Hepatocyte (in vitro differentiated cells): Measurements from ENCODE around the gene MCOLN3. TPM values are rescaled to one million over a fixed set of nuclear protein-coding genes. Genes with fewer than 3 reads are reported as not detected.

Experiments
- DNase-seq: peaks from one replicate; pipeline ENCODE4 v3.0.0-alpha.2; 2016; ENCODE audit warnings: low spot score
- H2AFZ ChIP-seq: fragments of 200-600 bp; sonication (generic); 2 replicates; pipeline ENCODE4 v1.6.0; 2016; ENCODE audit warnings: antibody characterized with exemption, mild to moderate bottlenecking
- H3K27ac ChIP-seq: fragments of 200-600 bp; sonication (generic); 2 replicates; pipeline ENCODE4 v1.5.1; 2016; ENCODE audit warnings: mild to moderate bottlenecking
- H3K27me3 ChIP-seq: fragments of 200-600 bp; sonication (generic); 2 replicates; pipeline ENCODE4 v1.6.1; 2016
- H3K36me3 ChIP-seq: fragments of 200-600 bp; sonication (generic); replicated peaks from 2 replicates; pipeline ENCODE4 v1.5.1; 2016; ENCODE audit warnings: low read depth; ENCODE audit not compliant: insufficient read depth
- H3K4me1 ChIP-seq: fragments of 200-600 bp; sonication (generic); 2 replicates; pipeline ENCODE4 v1.5.1; 2016; ENCODE audit warnings: mild to moderate bottlenecking, moderate library complexity; ENCODE audit not compliant: insufficient read depth
- H3K4me2 ChIP-seq: fragments of 200-600 bp; sonication (generic); 2 replicates; pipeline ENCODE4 v1.6.0; 2016
- H3K4me3 ChIP-seq: fragments of 200-600 bp; sonication (generic); 2 replicates; pipeline ENCODE4 v1.5.1; 2016; ENCODE audit warnings: mild to moderate bottlenecking
- H3K79me2 ChIP-seq: fragments of 200-600 bp; sonication (generic); 2 replicates; pipeline ENCODE4 v1.6.0; 2017; ENCODE audit warnings: mild to moderate bottlenecking
- H3K9me2 ChIP-seq: fragments of 200-600 bp; sonication (generic); replicated peaks from 2 replicates; pipeline ENCODE4 v1.6.0; 2017; ENCODE audit warnings: mild to moderate bottlenecking; ENCODE audit not compliant: insufficient read depth
- H3K9me3 ChIP-seq: fragments of 200-600 bp; sonication (generic); 2 replicates; pipeline ENCODE4 v1.5.1; 2016; ENCODE audit warnings: low read depth, mild to moderate bottlenecking
- H4K20me1 ChIP-seq: fragments of 200-600 bp; sonication (generic); 2 replicates; pipeline ENCODE4 v1.6.0; 2016; ENCODE audit warnings: mild to moderate bottlenecking; ENCODE audit not compliant: insufficient read depth, poor library complexity, severe bottlenecking
- CTCF ChIP-seq: fragments of 200-600 bp; sonication (generic); IDR thresholded peaks from 2 replicates; pipeline ENCODE4 v1.5.1; 2016; ENCODE audit warnings: antibody characterized with exemption, mild to moderate bottlenecking; ENCODE audit not compliant: poor library complexity
- EZH2 ChIP-seq: fragments of 200-600 bp; sonication (generic); IDR thresholded peaks from 2 replicates; pipeline ENCODE4 v1.6.1; 2016; ENCODE audit warnings: antibody characterized with exemption, mild to moderate bottlenecking, borderline replicate concordance
- EZH2phosphoT487 ChIP-seq: fragments of 200-600 bp; sonication (generic); IDR thresholded peaks from one replicate; pipeline ENCODE4 v1.6.1; 2018; ENCODE audit warnings: antibody characterized with exemption, mild to moderate bottlenecking, low read depth, moderate library complexity; ENCODE audit not compliant: unreplicated experiment, severe bottlenecking
- WGBS: methylation state at CpG from one replicate; pipeline ENCODE4 v1.1.6; 2016; ENCODE audit warnings: low lambda C conversion rate; ENCODE audit errors: missing lambda C conversion rate; 5-methylcytosine and 5-hydroxymethylcytosine counted together
- polyA plus RNA-seq: library from polyadenylated mRNA; unstranded; fragments of >200 nt; fragmentation: Nextera tagmentation; extraction: Ambion mirVana; gene quantifications from 2 replicates; pipeline ENCODE4 v1.2.1, GENCODE V29; 2016
- total RNA-seq: library from RNA; depleted of rRNA; stranded (reverse); fragments of >200 nt; gene quantifications from 2 replicates; pipeline ENCODE4 v1.2.3, GENCODE V29; 2014

The MCOLN3 gene
- total and polyA plus RNA-seq, 2 experiments from 2014 or later, result 13.9 to 16.4 TPM

GRCh38 chr1:85062425-85063026 is 14.2 kb upstream of the MCOLN3 start:
- peak overlapping the region; percentile 17 for H2AFZ ChIP-seq
- no peaks in the 10 kb centered on the region for H3K36me3 ChIP-seq
- no peaks in the 10 kb centered on the region for H3K4me1 ChIP-seq
- no peaks in the 10 kb centered on the region for H3K27me3 ChIP-seq
- peak overlapping the region; percentile 73 for H3K4me2 ChIP-seq
- H3K4me3 ChIP-seq, result peak overlapping the region; percentile 2
- WGBS, result 30% methylated on average over 7 of the region's 7 CpGs
- no peaks in the 10 kb centered on the region for H3K9me2 ChIP-seq
- DNase-seq, result no peak
- TF ChIP-seq EZH2phosphoT487 (no peak), EZH2 (no peak), CTCF (no peak)
- no peaks in the 10 kb centered on the region for H3K79me2 ChIP-seq
- no peaks in the 10 kb centered on the region for H3K9me3 ChIP-seq
- H3K27ac ChIP-seq, result peak overlapping the region; percentile 5
- H4K20me1 ChIP-seq, result no peaks in the 10 kb centered on the region

- H3K27ac ChIP-seq, result peak overlapping the region; percentile 5
- peak overlapping the region; percentile 20 for H3K4me3 ChIP-seq
- no peaks in the 10 kb centered on the region for H3K27me3 ChIP-seq
- no peaks in the 10 kb centered on the region for H3K36me3 ChIP-seq
- peak; percentile 96 for DNase-seq
- no peaks in the 10 kb centered on the region for H3K79me2 ChIP-seq
- peak overlapping the region; percentile 73 for H3K4me2 ChIP-seq
- no peak for TF ChIP-seq EZH2
- no peak for TF ChIP-seq CTCF
- TF ChIP-seq EZH2phosphoT487, result no peak
- no peaks in the 10 kb centered on the region for H3K9me2 ChIP-seq
- H4K20me1 ChIP-seq, result no peaks in the 10 kb centered on the region
- no peaks in the 10 kb centered on the region for H3K4me1 ChIP-seq
- peak overlapping the region; percentile 60 for H2AFZ ChIP-seq
- 8% methylated on average over 25 of the region's 25 CpGs for WGBS
- H3K9me3 ChIP-seq, result no peaks in the 10 kb centered on the region
Measured at GRCh38 chr1:85061711-85062424, 13.6 kb upstream of the MCOLN3 start.

- DNase-seq, result no peak
- WGBS, result 74% methylated on average over 2 of the region's 2 CpGs
- Histone ChIP-seq H3K4me2 (no peak overlapping the region), H2AFZ (no peak overlapping the region), H3K36me3 (no peaks in the 10 kb centered on the region), H3K9me3 (no peaks in the 10 kb centered on the region), H3K4me1 (no peaks in the 10 kb centered on the region), H4K20me1 (no peaks in the 10 kb centered on the region), H3K79me2 (no peaks in the 10 kb centered on the region), H3K4me3 (no peak overlapping the region), H3K27ac (no peak overlapping the region), H3K9me2 (no peaks in the 10 kb centered on the region), H3K27me3 (no peaks in the 10 kb centered on the region)
- no peak for TF ChIP-seq EZH2phosphoT487
- TF ChIP-seq EZH2, result no peak
- no peak for TF ChIP-seq CTCF
Measured at GRCh38 chr1:85060038-85060437, 11.7 kb upstream of the MCOLN3 start.
